ENCODE measurements around the gene EMSY. TPM values are rescaled to one million over a fixed set of nuclear protein-coding genes. Genes with fewer than 3 reads are reported as not detected.
A peak's percentile ranks its signal among the peaks of the same experiment; 100 is the strongest.

The EMSY gene
- total and polyA plus RNA-seq, 7 donors: 5.8 to 17.2 (median 12.7) TPM

DNA sequence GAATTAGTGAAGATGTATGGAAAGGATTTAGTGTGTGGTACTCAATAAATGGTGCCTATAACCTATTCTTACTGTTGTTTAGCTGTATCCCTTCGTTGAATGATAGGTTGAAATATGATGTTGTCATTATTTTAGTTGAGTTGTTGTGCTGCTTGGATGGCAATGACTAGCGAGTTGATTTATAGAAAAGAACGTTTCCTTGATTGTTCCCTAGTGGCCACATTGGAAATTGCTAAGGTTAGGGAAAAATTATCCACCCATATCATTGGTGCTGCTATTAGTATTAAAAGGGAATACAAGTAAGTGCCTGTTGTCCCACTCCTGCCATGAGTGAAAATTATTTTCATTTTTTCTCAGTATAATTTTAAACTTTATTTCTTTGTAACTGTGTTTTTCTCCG is 14.5 kb downstream of the EMSY start:
- intact Hi-C loops (cut with DNase I): no loop called here
- Histone ChIP-seq H3K9me3 (no peaks in the 10 kb centered on the region), H3K27ac (no peak overlapping the region), H3K36me3 (ENCODE audit: insufficient read depth in 1 of 2, low read depth in 1 of 2) (peaks cover 0 to 67% of the 10 kb centered on the region in 2 donors), H3K4me1 (no peaks in the 10 kb centered on the region), H3K27me3 (ENCODE audit: insufficient read depth in 3 of 3, low read length in 2 of 3) (no peaks in the 10 kb centered on the region), H3K4me3 (no peak overlapping the region)
- no peak for ATAC-seq
- WGBS, 3 donors: 67 to 71% (median 69%) methylated on average over 4 of the region's 4 CpGs
- TF ChIP-seq, protein P1, sequence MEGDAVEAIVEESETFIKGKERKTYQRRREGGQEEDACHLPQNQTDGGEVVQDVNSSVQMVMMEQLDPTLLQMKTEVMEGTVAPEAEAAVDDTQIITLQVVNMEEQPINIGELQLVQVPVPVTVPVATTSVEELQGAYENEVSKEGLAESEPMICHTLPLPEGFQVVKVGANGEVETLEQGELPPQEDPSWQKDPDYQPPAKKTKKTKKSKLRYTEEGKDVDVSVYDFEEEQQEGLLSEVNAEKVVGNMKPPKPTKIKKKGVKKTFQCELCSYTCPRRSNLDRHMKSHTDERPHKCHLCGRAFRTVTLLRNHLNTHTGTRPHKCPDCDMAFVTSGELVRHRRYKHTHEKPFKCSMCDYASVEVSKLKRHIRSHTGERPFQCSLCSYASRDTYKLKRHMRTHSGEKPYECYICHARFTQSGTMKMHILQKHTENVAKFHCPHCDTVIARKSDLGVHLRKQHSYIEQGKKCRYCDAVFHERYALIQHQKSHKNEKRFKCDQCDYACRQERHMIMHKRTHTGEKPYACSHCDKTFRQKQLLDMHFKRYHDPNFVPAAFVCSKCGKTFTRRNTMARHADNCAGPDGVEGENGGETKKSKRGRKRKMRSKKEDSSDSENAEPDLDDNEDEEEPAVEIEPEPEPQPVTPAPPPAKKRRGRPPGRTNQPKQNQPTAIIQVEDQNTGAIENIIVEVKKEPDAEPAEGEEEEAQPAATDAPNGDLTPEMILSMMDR (IDR thresholded peaks at IDR 0.05): peak; percentile 37
- no peak for DNase-seq

DNA sequence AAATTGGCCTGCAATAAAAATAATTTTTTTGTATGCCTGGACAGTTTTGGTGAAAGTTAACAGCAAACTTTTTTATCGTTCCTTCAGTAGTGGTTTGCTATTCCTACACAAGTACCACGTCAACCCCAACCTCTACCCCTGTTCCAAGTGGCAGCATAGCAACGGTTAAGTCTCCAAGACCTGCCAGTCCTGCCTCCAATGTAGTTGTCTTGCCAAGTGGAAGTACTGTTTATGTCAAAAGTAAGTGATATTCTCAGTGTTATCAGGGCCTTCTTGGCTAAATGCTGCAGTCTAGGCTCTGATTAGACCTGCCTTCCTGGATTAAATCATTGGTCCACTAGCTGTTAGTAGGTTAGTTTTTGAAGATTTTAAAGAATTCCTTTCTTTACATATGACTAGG is 15.0 kb downstream of the EMSY start:
- DNase-seq (no peak), ATAC-seq (no peak)
- WGBS, 3 donors: 81 to 87% (median 86%) methylated on average over 3 of the region's 3 CpGs
- H3K4me1 ChIP-seq: no peaks in the 10 kb centered on the region
- TF ChIP-seq, protein P1 (IDR thresholded peaks at IDR 0.05): no peak
- H3K27ac ChIP-seq: no peak overlapping the region
- intact Hi-C loops (cut with DNase I): no loop called here
- H3K4me3 ChIP-seq: no peak overlapping the region
- H3K9me3 ChIP-seq: no peaks in the 10 kb centered on the region
- no peaks in the 10 kb centered on the region for H3K27me3 ChIP-seq (ENCODE audit: insufficient read depth in 3 of 3, low read length in 2 of 3)
- H3K36me3 ChIP-seq (ENCODE audit: insufficient read depth in 1 of 2, low read depth in 1 of 2): peaks cover 0 to 67% of the 10 kb centered on the region in 2 donors

- no peak for DNase-seq
- H3K4me1 ChIP-seq: no peaks in the 10 kb centered on the region
- no peaks in the 10 kb centered on the region for H3K27me3 ChIP-seq (ENCODE audit: insufficient read depth in 3 of 3, low read length in 2 of 3)
- intact Hi-C loops (cut with DNase I): no loop called here
- H3K9me3 ChIP-seq: no peaks in the 10 kb centered on the region
- ATAC-seq: no peak
- TF ChIP-seq, protein P1 (IDR thresholded peaks at IDR 0.05): no peak
- H3K27ac ChIP-seq: no peak overlapping the region
- no peak overlapping the region for H3K4me3 ChIP-seq
- H3K36me3 ChIP-seq (ENCODE audit: insufficient read depth in 1 of 2, low read depth in 1 of 2): peaks cover 3 to 68% of the 10 kb centered on the region in 2 donors
Observed at GRCh38 chr11:76462317-76462716, 17.5 kb downstream of the EMSY start.

DNA sequence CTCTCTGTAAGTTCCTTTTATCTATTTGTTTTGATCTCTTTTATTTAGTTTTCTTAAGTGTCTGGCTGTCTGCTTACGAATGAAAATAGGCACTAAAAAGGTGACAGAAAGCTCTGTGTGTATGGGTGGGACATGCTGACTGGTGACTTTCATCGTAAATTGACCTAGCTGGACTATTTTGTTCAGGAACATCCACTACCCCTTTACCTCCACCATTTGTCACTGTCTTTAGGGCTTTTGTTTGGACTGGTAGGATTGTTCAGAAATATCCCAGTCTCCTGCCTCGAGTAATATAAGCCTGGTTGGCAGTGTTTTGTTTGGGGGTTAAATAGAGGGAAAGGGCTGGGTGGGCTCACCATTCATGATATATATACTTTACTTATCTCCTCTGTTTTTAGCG is 20.9 kb downstream of the EMSY start:
- no peaks in the 10 kb centered on the region for H3K4me1 ChIP-seq
- no peak overlapping the region for H3K4me3 ChIP-seq
- WGBS, 3 donors: 79 to 82% (median 79%) methylated on average over 4 of the region's 4 CpGs
- intact Hi-C loops (cut with DNase I): no loop called here
- H3K36me3 ChIP-seq (ENCODE audit: insufficient read depth in 1 of 2, low read depth in 1 of 2): peaks cover 3 to 49% of the 10 kb centered on the region in 2 donors
- H3K27ac ChIP-seq: no peak overlapping the region
- TF ChIP-seq, protein P1 (IDR thresholded peaks at IDR 0.05): no peak
- H3K27me3 ChIP-seq (ENCODE audit: insufficient read depth in 3 of 3, low read length in 2 of 3): no peaks in the 10 kb centered on the region
- no peaks in the 10 kb centered on the region for H3K9me3 ChIP-seq
- DNase-seq (no peak), ATAC-seq (no peak)

GRCh38 chr11:76466666-76467065 is 21.8 kb downstream of the EMSY start:
- intact Hi-C loops (cut with DNase I): no loop called here
- H3K36me3 ChIP-seq (ENCODE audit: insufficient read depth in 1 of 2, low read depth in 1 of 2): peaks cover 4 to 50% of the 10 kb centered on the region in 2 donors

More at GRCh38 chr11:76466666-76467065, 21.8 kb downstream of the EMSY start:
- no peaks in the 10 kb centered on the region for H3K27me3 ChIP-seq (ENCODE audit: insufficient read depth in 3 of 3, low read length in 2 of 3)
- H3K4me3 ChIP-seq: no peak overlapping the region
- H3K4me1 ChIP-seq: no peaks in the 10 kb centered on the region
- H3K27ac ChIP-seq: no peak overlapping the region
- ATAC-seq (no peak), DNase-seq (no peak)
- TF ChIP-seq, protein P1 (IDR thresholded peaks at IDR 0.05): no peak
- no peaks in the 10 kb centered on the region for H3K9me3 ChIP-seq
